Measurements from ENCODE around the gene ZNF555.

The ZNF555 gene

GRCh38 chr19:2811735-2812413, 29.4 kb upstream of the ZNF555 start:
- no peak for TF ChIP-seq CTCF (IDR thresholded peaks at IDR 0.05; ENCODE audit: extremely low read depth, insufficient read depth, missing control alignments)
- in situ Hi-C loops (cut with MboI; ENCODE audit: low pct_unique_long_range_greater_than_20kb, low sequenced_read_pairs, unreplicated experiment): no loop called here
- no peak for DNase-seq (ENCODE audit: low spot score)

DNA sequence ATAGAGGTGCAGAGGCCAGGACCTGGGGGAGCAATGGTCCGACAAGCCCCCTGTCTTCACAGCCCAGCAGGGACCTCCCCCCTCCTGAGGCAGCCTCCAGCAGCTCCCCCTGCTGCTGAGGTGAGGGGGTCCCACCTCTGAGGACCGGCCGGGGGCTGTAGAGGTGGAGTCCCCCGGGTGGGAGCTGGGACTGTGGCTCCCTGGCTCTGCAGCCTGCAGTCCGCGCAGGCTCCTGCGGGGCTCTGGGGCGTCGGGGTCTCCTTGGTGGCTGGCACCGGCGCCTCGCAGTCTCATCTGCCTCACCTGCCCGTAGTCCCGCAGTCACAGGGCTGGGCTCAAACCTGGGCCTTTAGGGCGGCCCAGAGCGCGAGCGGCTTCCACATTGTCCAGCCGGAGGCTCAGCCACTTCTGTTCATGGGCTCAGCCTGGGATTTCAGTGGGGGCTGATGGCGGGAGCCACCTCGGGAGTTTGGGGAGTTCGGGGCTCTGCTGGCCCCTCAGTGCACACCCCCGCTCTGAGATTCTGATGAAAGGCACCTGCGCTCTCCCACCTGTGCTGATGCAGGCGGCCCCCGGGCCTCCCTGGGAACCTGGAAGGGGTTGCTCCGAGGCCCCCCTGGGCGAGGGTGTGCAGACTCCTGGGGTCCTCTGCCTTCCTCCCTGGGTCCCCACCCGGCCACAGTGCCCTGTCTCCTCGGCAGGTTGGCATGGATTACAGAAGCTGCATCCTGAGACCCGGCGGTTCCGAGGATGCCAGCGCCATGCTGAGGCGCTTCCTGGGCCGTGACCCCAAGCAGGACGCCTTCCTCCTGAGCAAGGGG, 28.7 kb upstream of the ZNF555 start:
- DNase-seq (ENCODE audit: low spot score): peak; percentile 34
- in situ Hi-C loops (cut with MboI; ENCODE audit: low pct_unique_long_range_greater_than_20kb, low sequenced_read_pairs, unreplicated experiment): no loop called here
- TF ChIP-seq CTCF (IDR thresholded peaks at IDR 0.05; ENCODE audit: extremely low read depth, insufficient read depth, missing control alignments): no peak

DNA sequence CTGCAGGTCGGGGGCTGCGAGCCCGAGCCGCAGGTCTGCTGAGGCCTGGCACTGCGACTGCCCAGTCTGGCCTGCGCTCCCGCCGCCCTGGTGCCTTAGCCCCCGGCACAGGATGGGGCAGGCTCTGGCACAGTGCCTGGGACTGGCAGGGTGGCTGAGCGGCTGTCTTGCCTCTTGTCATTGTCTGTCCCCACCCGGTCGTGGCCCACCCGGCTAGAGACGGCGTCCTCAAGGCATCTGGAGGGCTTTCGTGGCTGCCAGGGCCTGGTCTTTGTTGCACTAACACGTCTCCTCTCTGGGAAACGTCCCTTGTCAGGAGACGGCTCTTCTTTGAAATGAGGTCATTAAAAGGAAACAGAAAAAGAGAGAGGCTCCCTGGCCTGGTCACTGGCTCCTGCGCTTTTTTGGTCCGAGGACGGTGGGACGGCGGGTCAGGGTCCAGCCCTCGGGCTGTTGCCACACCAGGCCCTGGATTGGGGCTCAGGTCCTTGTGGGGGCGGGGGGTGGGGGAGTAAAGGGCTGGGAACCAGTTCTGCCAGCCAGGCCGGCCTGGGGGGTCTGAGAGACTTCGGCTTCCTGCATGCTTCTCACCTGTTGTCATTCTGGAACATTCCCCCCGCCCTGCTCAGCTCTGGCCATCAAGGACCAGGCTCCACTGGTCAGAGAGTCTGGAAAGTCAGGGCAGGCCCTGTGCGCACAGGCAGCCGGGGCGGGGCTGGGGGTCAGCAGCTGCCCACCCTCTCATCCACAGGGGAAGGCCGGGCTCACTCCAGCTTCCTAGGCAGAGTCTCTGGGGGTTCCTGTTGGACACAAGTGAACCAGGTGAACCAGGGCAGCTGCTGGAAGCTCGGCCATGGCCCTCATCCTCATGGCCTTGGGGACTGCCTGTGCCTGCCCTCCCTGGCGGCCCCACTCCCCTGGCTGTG, 27.8 kb upstream of the ZNF555 start:
- peak; percentile 19 for DNase-seq (ENCODE audit: low spot score)
- in situ Hi-C loops (cut with MboI; ENCODE audit: low pct_unique_long_range_greater_than_20kb, low sequenced_read_pairs, unreplicated experiment): no loop called here
- no peak for TF ChIP-seq CTCF (IDR thresholded peaks at IDR 0.05; ENCODE audit: extremely low read depth, insufficient read depth, missing control alignments)

DNA sequence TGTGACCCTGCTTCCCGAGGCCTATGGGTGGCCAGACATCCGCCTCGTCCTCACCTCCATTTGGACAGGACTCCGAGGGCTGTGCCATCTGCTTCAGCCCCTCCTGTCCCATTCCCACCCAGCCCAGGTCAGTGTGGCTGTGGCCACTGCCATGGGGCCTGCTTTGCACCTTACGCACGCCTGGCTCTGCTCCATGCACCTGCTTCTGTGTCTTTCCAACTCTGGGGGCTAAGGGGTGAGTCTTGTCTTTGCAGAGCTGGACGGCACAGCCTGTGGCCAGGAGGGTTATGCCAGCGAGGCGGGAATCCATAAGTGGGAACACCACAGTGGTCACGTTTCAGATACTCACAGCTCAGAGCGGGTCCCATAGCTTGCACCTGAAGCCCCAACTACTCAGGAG, 26.8 kb upstream of the ZNF555 start:
- no peak for DNase-seq (ENCODE audit: low spot score)
- no peak for TF ChIP-seq CTCF (IDR thresholded peaks at IDR 0.05; ENCODE audit: extremely low read depth, insufficient read depth, missing control alignments)
- in situ Hi-C loops (cut with MboI; ENCODE audit: low pct_unique_long_range_greater_than_20kb, low sequenced_read_pairs, unreplicated experiment): no loop called here

GRCh38 chr19:2815191-2815614, 26.1 kb upstream of the ZNF555 start:
- peak; percentile 21 for DNase-seq (ENCODE audit: low spot score)
- in situ Hi-C loops (cut with MboI; ENCODE audit: low pct_unique_long_range_greater_than_20kb, low sequenced_read_pairs, unreplicated experiment): no loop called here
- no peak for TF ChIP-seq CTCF (IDR thresholded peaks at IDR 0.05; ENCODE audit: extremely low read depth, insufficient read depth, missing control alignments)

DNA sequence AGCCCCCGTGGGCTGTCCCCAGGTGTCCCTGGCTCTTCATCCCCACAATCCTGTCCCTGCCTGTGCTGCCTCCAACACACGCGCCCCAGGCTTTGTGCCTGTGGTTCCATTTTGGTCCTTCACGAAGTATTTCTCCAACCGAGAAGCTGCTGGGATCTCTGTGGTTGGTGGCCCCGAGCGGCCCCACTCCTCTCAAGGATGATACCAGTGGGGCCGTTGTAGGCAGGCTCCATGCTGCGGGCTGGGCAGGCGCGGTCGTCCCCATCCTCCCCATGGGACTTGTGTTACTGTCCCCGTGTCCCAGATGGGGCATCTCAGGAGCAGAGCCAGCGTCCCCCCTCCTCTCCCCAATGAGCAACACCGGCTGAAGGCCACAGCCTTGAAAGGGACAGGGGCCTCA, 25.4 kb upstream of the ZNF555 start:
- DNase-seq (ENCODE audit: low spot score): peak; percentile 31
- TF ChIP-seq CTCF (IDR thresholded peaks at IDR 0.05; ENCODE audit: extremely low read depth, insufficient read depth, missing control alignments): no peak
- in situ Hi-C loops (cut with MboI; ENCODE audit: low pct_unique_long_range_greater_than_20kb, low sequenced_read_pairs, unreplicated experiment): no loop called here

Data from GM13977 (cell line).